HepG2 (cell line): ENCODE results near the gene STMN3. TPM values are rescaled to one million over a fixed set of nuclear protein-coding genes. Genes with fewer than 3 reads are reported as not detected.
"Not testable (repeated sequence)": the region's sequence is repeated elsewhere in the genome, so short reads cannot be mapped to it uniquely, and the experiment has no call there.

Experiments
- ATAC-seq: fragments of 200-7000 bp; cut with Tn5 transposase; 3 replicates; pipeline ENCODE4 v1.9.1; 2020; ENCODE audit warnings: mild to moderate bottlenecking, moderate library complexity
- BruUV-seq: library from RNA; stranded (reverse); fragments of 400-500 nt; replicated peaks from 2 replicates; lab custom pipeline; 2021; lab: Mats Ljungman, UMichigan
- CTCF ChIA-PET: fragments of 300-600 bp; formaldehyde crosslinking; extraction: SDS; loops from one replicate; lab custom pipeline; 2021; ENCODE audit warnings: low total read pairs, inconsistent platforms, low intra/inter-chr PET ratio; lab: Yijun Ruan, JAX
- POLR2A ChIA-PET: fragments of 350-600 bp; sonication (Branson Sonifier 250); formaldehyde crosslinking; loops from one replicate; lab custom pipeline; 2020; ENCODE audit warnings: antibody characterized with exemption, inconsistent platforms; lab: Yijun Ruan, JAX
- DNase-seq: peaks from one replicate; pipeline ENCODE4 v3.0.0-alpha.2; 2015; ENCODE audit warnings: low spot score
- FAIRE-seq: peaks from 3 replicates; lab custom pipeline; 2011; peaks lifted over from hg19 to GRCh38; lab: Jason Lieb, UNC
- H2AFZ ChIP-seq: one replicate; pipeline ENCODE4 v1.6.1; 2011; ENCODE audit warnings: low read length, inconsistent platforms
- H3K27ac ChIP-seq: fragments of 300-600 bp; 3 replicates; pipeline ENCODE4 v1.8.0; 2011; ENCODE audit warnings: mixed run types, mild to moderate bottlenecking, mixed read lengths, low read length, inconsistent platforms; ENCODE audit not compliant: insufficient read depth; ENCODE audit errors: extremely low read length
- H3K27me3 ChIP-seq, 2 experiments: fragments of 200-600 bp in 1 of 2; 2 replicates in 1 of 2; 3 replicates in 1 of 2; pipeline versions ENCODE4 v1.6.0 to v1.8.0; 2011; ENCODE audit warnings: low read length in 2 of 2, mild to moderate bottlenecking in 2 of 2, moderate library complexity in 2 of 2, inconsistent platforms in 1 of 2; ENCODE audit not compliant: insufficient read depth in 2 of 2, control insufficient read depth in 1 of 2
- H3K36me3 ChIP-seq, 2 experiments: fragments of 200-600 bp in 1 of 2; replicated peaks in 1 of 2; 2 replicates in 1 of 2; 3 replicates in 1 of 2; pipeline versions ENCODE4 v1.5.1 to v1.8.0; 2011; ENCODE audit warnings: low read length in 2 of 2, inconsistent platforms in 1 of 2; ENCODE audit not compliant: insufficient read depth in 2 of 2, control insufficient read depth in 1 of 2
- H3K4me1 ChIP-seq: 2 replicates; pipeline ENCODE4 v1.5.1; 2012; ENCODE audit warnings: low read length, inconsistent platforms; ENCODE audit not compliant: insufficient read depth
- H3K4me2 ChIP-seq: 2 replicates; pipeline ENCODE4 v1.6.0; 2011; ENCODE audit warnings: low read depth, low read length, inconsistent platforms
- H3K4me3 ChIP-seq, 3 experiments: fragments of 200-600 bp in 1 of 3; sonication (generic), shearing (Covaris generic) in 1 of 3; replicated peaks in 1 of 3; 2 replicates each; pipeline ENCODE4 v1.5.1; 2011 to 2016; ENCODE audit warnings: low read length in 3 of 3, inconsistent platforms in 2 of 3, low read depth in 2 of 3, mild to moderate bottlenecking in 2 of 3, control low read depth in 1 of 3, mixed read lengths in 1 of 3; ENCODE audit not compliant: insufficient read depth in 1 of 3
- H3K79me2 ChIP-seq: one replicate; pipeline ENCODE4 v1.6.1; 2011; ENCODE audit warnings: low read length, inconsistent platforms; ENCODE audit not compliant: insufficient read depth
- H3K9ac ChIP-seq: 2 replicates; pipeline ENCODE4 v1.6.0; 2011; ENCODE audit warnings: mild to moderate bottlenecking, low read depth, low read length, inconsistent platforms; ENCODE audit not compliant: insufficient read depth
- H3K9me3 ChIP-seq: 2 replicates; pipeline ENCODE4 v1.5.1; 2012; ENCODE audit warnings: mild to moderate bottlenecking, low read length
- H4K20me1 ChIP-seq: 2 replicates; pipeline ENCODE4 v1.6.0; 2011; ENCODE audit warnings: inconsistent platforms, mild to moderate bottlenecking, low read length, moderate library complexity; ENCODE audit not compliant: insufficient read depth
- EP300 ChIP-seq, 3 experiments: sonication (generic) in 1 of 3; formaldehyde crosslinking in 1 of 3; IDR thresholded peaks; 2 replicates each; pipeline versions ENCODE4 v1.5.1 to v1.6.1; 2011 to 2020; ENCODE audit warnings: low read depth in 2 of 3, low read length in 2 of 3, borderline replicate concordance in 1 of 3, improper control_type of control experiment in 1 of 3, mild to moderate bottlenecking in 1 of 3, missing genetic modification reagents in 1 of 3, moderate library complexity in 1 of 3
- PREB ChIP-seq: sonication (generic); formaldehyde crosslinking; IDR thresholded peaks from 2 replicates; pipeline ENCODE4 v1.4.0; 2020; ENCODE audit warnings: missing genetic modification reagents
- RBM39 ChIP-seq: fragments of 200-400 bp; formaldehyde crosslinking; IDR thresholded peaks from one replicate; pipeline ENCODE4 v1.6.1; 2018; ENCODE audit warnings: antibody characterized with exemption, mild to moderate bottlenecking, low read depth, low read length; ENCODE audit not compliant: poor library complexity, severe bottlenecking
- REXO4 ChIP-seq: sonication (generic); formaldehyde crosslinking; IDR thresholded peaks from 2 replicates; pipeline ENCODE4 v1.8.0; 2022; ENCODE audit warnings: missing genetic modification reagents, mild to moderate bottlenecking, borderline replicate concordance
- TERF1 ChIP-seq: sonication (generic); formaldehyde crosslinking; IDR thresholded peaks from 2 replicates; pipeline ENCODE4 v1.8.0; 2022; ENCODE audit warnings: mild to moderate bottlenecking, missing genetic modification reagents, moderate library complexity
- ZMYM4 ChIP-seq: sonication (generic); formaldehyde crosslinking; IDR thresholded peaks from 2 replicates; pipeline ENCODE4 v1.8.1; 2023; ENCODE audit warnings: mild to moderate bottlenecking, missing genetic modification reagents
- ZNF441 ChIP-seq: sonication (generic); formaldehyde crosslinking; IDR thresholded peaks from 2 replicates; pipeline ENCODE4 v1.7.0; 2021; ENCODE audit warnings: missing genetic modification reagents, borderline replicate concordance
- WGBS: methylation state at CpG from one replicate; pipeline ENCODE4 v1.1.6; 2017; ENCODE audit warnings: low lambda C conversion rate; 5-methylcytosine and 5-hydroxymethylcytosine counted together
- in situ Hi-C: cut with HindIII; loops from 2 replicates; pipeline ENCODE4 v1.10.0; 2017; ENCODE audit warnings: low pct_unique_long_range_greater_than_20kb; ENCODE audit not compliant: extremely low pct_ligation_motif_present
- intact Hi-C: fragments of 100-400 bp; cut with micrococcal nuclease; formaldehyde crosslinking; loops from one replicate; pipeline ENCODE4 v1.10.0; 2022; ENCODE audit not compliant: unreplicated experiment
- polyA plus RNA-seq, 8 experiments: library from polyadenylated mRNA; depleted of rRNA in 3 of 8; stranded (reverse) in 7 of 8; unstranded in 1 of 8; fragments of >200 nt; fragmentation: Illumina TruSeq in 4 of 8; extraction: Trizol in 4 of 8; gene quantifications; 2 replicates each; pipeline versions ENCODE4 v1.2.1 to v1.2.3, GENCODE V29; 2011 to 2016; ENCODE audit warnings: low read depth in 4 of 8, missing spikeins in 1 of 8, mixed read lengths in 1 of 8; ENCODE audit not compliant: insufficient read depth in 1 of 8
- total RNA-seq, 5 experiments: library from RNA; depleted of rRNA; stranded (reverse); fragments of >200 nt; fragmentation: Illumina TruSeq; extraction: Trizol; gene quantifications; 2 replicates each; pipeline ENCODE4 v1.2.3, GENCODE V29; 2016; ENCODE audit warnings: low read depth in 1 of 5

STMN3 gene
- total and polyA plus RNA-seq, 2 of the 13 experiments (the other 11 are each of a cell fraction or from before 2014, with no cell fraction given), result 21.0 to 48.3 TPM

- no peak for TF ChIP-seq REXO4 (CRISPR knock-in tag)
- no peak for TF ChIP-seq ZMYM4 (CRISPR knock-in tag)
- in situ Hi-C loops (no loop called here), intact Hi-C loops (no loop called here)
- no peak overlapping the region for H3K9ac ChIP-seq
- FAIRE-seq (peak; percentile 18), ATAC-seq (no peak), DNase-seq (no peak)
- POLR2A ChIA-PET, result no interaction called here
- 93% methylated on average over 9 of the region's 9 CpGs for WGBS
- H4K20me1 ChIP-seq, result no peaks in the 10 kb centered on the region
- no peak overlapping the region for H2AFZ ChIP-seq
- H3K9me3 ChIP-seq, result no peaks in the 10 kb centered on the region
- peaks cover 12 to 24% of the 10 kb centered on the region in 2 experiments for H3K36me3 ChIP-seq
- H3K4me1 ChIP-seq, result no peaks in the 10 kb centered on the region
- no peaks in the 10 kb centered on the region for H3K27me3 ChIP-seq
- H3K4me3 ChIP-seq, result no peak overlapping the region
- no TSS peak for BruUV-seq
- H3K27ac ChIP-seq, result no peak overlapping the region
- no peaks in the 10 kb centered on the region for H3K79me2 ChIP-seq
- H3K4me2 ChIP-seq, result no peak overlapping the region
- CTCF ChIA-PET, result no interaction called here
Measured at GRCh38 chr20:63606686-63607085, 46.5 kb downstream of the STMN3 start.

GRCh38 chr20:63602321-63602720 is 50.9 kb downstream of the STMN3 start:
- H4K20me1 ChIP-seq, result no peaks in the 10 kb centered on the region
- no peak for FAIRE-seq
- H3K4me1 ChIP-seq, result no peaks in the 10 kb centered on the region
- peaks cover 20 to 53% of the 10 kb centered on the region in 2 experiments for H3K36me3 ChIP-seq
- H3K4me2 ChIP-seq, result no peak overlapping the region
- no peaks in the 10 kb centered on the region for H3K27me3 ChIP-seq
- CTCF ChIA-PET, result no interaction called here
- H3K27ac ChIP-seq, result no peak overlapping the region
- no peaks in the 10 kb centered on the region for H3K9me3 ChIP-seq
- H3K9ac ChIP-seq, result no peak overlapping the region
- H2AFZ ChIP-seq, result no peak overlapping the region
- in situ Hi-C loops (no loop called here), intact Hi-C loops (no loop called here)
- no peaks in the 10 kb centered on the region for H3K79me2 ChIP-seq
- WGBS, result 96% methylated on average over 3 of the region's 3 CpGs
- TF ChIP-seq TERF1 (CRISPR knock-in tag) (no peak), RBM39 (no peak), EP300 (IDR thresholded peaks at IDR 0.05; ENCODE audit: low read depth in 2 of 2, low read length in 2 of 2) (no peak), EP300 (CRISPR knock-in tag; IDR thresholded peaks at IDR 0.05; ENCODE audit: borderline replicate concordance) (no peak), ZNF441 (no peak), PREB (CRISPR knock-in tag) (no peak)
- H3K4me3 ChIP-seq, result no peak overlapping the region
- POLR2A ChIA-PET, result interaction anchor here (1.8 kb wide), 1 partner anchor 25 kb away, joined by 4 read pairs; the partner anchor contains the start of gene GMEB2
- no peak for DNase-seq
- no peak for ATAC-seq
- no TSS peak for BruUV-seq

GRCh38 chr20:63601679-63602078 is 51.5 kb downstream of the STMN3 start:
- H3K9ac ChIP-seq, in situ Hi-C loops, H3K4me3 ChIP-seq, H3K4me1 ChIP-seq, ATAC-seq, BruUV-seq, intact Hi-C loops, H3K27ac ChIP-seq, DNase-seq, H3K4me2 ChIP-seq, H2AFZ ChIP-seq, FAIRE-seq, H3K79me2 ChIP-seq, H4K20me1 ChIP-seq, H3K9me3 ChIP-seq, H3K27me3 ChIP-seq, CTCF ChIA-PET: not testable (repeated sequence)
- WGBS, result 78% methylated on average over 8 of the region's 8 CpGs
- POLR2A ChIA-PET, result interaction anchor here (1.8 kb wide), 1 partner anchor 25 kb away, joined by 4 read pairs; the partner anchor contains the start of gene GMEB2
- H3K36me3 ChIP-seq, result peaks cover 20 to 53% of the 10 kb centered on the region in 2 experiments
